T47D (cell line): Measurements from ENCODE around the gene F12.

Source experiments
- DNase-seq, 2 experiments: peaks; one replicate each; pipeline versions ENCODE4 v3.0.0 to v3.0.0-alpha.2; 2011 to 2012; ENCODE audit warnings: low read depth in 1 of 2, low spot score in 1 of 2
- JUND ChIP-seq: IDR thresholded peaks from 2 replicates; pipeline ENCODE4 v1.6.1; 2012; ENCODE audit warnings: low read depth
- in situ Hi-C: cut with HindIII; loops from 2 replicates; pipeline ENCODE4 v1.10.0; 2016; ENCODE audit warnings: low sequenced_read_pairs, low pct_unique_long_range_greater_than_20kb

The F12 gene

DNA sequence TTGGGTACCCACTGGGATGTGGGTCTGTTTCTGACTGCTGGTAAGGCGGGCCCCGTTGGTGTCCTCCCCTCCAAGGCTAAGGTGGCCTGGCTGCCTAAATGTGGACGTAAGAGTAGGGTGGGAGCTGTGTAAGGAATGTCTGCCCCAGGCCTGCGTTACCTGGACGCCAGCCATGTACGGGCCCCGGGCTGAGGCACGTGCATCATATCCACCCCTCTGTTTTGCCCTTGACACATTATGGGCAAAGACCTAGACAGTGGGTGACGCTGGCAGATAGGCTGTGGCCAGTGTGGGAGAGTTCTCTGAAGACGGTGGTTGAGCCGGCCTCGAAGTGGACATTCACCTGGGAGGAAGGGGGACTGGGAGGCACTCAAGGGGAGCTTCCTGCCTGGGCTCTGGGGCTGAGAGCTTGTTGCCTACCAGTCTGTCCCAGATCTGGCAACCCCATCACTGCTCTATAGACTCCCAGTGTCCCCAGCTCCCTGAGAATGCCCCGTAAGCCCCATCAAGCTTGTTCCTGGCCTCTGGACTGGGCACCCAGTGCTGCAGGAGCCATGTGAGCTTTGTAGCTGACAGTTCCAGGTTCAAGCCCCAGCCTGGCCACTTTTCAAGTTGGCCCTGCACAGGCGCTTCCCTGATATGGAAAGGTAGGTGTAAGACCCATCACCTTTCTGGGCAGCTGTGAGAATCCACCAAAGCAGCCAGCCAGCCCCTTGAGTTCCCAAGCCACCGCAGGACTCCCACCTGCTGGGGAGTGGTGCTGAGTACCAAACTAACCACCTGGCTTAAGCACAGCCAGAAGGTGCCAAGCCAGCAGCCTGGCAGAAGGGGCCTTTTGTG lies 34.0 kb upstream of the F12 start:
- no peak for DNase-seq
- TF ChIP-seq JUND = no peak
- in situ Hi-C loops = no loop called here

DNA sequence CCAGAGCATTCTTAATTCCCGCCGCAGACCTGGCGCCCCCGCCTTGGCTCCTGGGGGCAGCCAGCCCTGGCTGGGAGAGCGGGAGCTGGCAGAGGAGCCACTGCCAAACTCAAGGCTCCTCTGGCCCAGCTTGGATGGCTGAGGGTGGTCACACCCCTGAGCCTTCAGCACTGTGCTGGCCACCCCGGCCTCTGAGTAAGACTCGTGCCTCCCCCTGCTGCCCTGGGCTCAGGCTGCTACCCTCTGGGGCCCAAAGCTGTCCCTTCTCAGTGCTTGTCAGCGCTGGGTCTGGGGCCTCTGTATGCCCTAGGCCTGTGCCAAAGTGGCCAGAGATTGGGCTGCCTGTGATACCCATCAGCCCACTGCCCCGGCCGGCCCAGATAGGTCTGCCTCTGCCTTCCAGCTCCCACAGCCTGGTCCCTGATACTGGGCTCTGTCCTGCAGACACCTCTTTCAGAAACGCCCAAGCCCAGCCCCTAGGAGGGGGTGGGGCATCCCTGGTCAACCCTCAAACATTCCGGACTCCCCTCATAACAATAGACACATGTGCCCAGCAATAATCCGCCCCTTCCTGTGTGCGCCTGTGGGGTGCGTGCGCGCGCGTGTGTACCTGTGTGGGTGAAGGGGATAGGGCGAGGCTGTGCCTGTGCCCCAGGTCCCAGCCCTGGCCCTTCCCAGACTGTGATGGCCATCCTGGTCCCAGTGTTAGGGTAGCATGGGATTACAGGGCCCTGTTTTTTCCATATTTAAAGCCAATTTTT lies 32.9 kb upstream of the F12 start:
- TF ChIP-seq JUND = no peak
- DNase-seq = no peak
- in situ Hi-C loops = no loop called here

DNA sequence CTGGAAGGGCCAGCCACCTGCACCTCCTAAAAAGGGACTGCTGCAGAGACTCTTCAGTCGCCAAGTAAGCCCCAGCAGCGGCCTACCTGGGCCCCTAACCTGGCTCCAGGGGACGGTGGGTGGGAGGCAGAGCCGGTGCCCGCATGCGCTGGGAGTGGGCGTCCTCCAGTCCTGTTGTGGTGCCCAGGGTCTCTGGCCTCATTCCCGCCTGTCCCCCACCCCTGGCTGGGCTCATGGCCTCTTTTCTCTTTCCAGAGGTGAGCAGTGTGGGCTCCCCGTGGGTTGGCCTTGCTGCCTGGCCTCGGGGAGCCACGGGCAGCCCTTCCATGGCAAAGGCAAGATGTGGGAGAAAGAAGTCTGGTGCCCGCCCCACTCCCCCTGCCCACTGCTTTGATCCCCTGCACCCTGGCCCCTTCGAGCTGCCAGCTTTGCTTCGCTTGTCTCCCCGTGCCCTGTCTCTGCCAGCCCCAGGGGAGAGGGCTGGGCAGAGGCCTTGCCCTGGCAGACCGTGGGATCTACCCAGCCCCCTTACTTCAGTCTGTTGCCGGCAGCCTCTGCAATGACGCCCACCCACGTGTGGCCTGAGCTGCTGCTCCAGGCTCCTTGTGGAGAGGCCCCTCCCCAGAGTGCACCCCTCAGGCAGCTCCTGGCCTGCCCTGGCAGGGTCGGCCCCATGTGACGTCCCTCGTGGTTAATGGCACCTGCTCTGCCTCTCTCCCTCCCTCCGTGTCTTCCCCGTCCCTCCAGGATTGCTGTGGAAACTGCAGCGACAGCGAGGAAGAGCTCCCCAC lies 31.8 kb upstream of the F12 start:
- TF ChIP-seq JUND = no peak
- in situ Hi-C loops = no loop called here
- DNase-seq = no peak

DNA sequence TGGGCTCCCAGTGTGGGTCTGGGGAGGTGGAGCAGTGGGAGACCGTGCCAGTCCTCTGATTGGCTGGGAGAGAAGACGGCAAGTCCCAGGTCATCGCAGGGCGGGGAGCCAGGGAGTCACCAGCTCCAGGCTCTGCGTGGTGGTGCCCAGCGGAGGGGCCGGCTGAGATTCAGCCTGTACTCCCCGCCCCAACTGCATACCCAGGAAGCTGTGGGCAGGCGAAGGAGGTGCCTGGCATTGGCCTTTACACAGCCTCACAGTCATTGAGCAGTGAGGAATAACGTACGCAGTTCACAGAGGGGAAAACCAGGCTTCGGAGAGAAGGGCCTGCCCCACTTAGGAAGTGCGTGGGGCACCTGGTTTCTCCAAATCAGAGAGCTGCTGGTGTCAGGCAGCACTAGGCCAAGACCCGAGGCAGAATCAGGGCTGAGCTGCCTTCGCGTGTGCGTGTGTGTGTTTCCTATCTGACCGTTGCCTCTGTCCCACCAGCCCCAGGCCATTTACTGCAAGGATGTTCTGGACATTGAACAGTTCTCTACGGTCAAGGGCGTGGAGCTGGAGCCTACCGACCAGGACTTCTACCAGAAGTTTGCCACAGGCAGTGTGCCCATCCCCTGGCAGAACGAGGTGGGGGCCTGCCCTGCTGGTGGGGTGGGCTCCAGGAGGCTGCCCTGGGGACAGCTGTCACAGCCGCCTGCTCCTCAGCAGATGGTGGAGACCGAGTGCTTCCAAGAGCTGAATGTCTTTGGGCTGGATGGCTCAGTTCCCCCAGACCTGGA lies 31.0 kb upstream of the F12 start:
- no peak for TF ChIP-seq JUND
- in situ Hi-C loops = no loop called here
- DNase-seq = no peak

DNA sequence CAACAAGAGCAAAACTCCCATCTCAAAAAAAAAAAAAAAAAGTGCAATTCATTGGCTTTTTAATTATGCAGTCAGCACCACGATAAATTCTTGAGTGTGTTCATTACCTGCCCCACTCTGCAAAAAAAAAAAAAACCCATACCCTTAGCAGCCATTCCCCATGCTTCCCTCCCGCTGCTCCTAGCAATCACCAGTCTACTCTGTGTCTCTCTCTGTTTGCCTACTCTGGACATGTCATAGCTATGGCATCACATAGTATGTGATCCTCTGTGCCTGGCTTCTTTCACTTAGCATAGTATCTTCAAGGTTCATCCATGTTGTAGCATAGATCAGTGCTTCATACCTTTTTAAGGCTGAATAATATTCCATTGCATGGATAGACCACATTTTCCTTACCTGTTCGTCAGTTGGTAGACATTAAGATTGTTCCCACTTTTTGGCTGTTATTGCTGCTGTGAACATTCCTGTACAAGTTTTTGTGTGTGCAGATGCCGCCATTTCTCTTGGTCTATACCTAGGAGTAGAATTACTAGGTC lies 30.2 kb upstream of the F12 start:
- in situ Hi-C loops = no loop called here
- no peak for TF ChIP-seq JUND
- no peak for DNase-seq

DNA sequence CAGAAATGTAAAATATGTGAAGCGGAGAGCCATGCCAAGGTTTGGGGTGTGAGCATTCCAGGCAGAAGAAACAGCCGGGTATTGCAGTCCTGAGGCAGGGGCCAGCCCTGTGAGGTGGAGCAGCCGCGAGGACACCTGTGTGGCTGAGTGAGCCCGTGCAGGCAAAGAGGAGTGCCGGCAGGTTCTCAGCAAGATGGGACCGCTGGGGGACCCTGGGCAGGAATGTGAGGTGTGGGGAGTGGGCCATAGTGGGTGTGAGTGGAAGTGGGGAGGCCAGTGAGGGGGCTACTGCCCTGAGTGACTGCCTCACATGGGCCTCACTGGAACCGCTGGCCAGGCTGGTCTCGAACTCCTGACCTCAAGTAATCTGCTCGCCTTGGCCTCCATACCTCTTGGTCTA lies 29.1 kb upstream of the F12 start:
- in situ Hi-C loops = no loop called here
- TF ChIP-seq JUND = no peak
- no peak for DNase-seq

DNA sequence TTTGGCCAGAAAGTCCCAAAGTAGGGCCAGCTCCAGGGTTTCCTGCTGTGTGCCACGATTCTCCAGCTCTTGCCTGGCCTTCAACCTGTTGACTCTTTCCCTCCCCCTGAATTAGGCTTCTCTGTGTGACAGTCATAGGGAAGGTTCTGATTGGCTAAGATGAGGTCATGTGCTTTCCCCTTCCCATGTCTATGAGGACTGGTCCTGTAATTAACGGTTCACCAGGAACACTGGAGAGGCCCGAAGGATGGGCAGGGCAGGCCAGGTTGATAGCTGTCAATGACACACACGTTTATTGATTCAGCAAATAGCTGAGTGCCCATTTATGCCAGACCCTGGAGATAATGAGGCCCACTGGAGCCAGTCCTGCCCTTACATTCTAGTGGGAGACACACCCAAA lies 28.3 kb upstream of the F12 start:
- no peak for TF ChIP-seq JUND
- in situ Hi-C loops = no loop called here
- DNase-seq = no peak

DNA sequence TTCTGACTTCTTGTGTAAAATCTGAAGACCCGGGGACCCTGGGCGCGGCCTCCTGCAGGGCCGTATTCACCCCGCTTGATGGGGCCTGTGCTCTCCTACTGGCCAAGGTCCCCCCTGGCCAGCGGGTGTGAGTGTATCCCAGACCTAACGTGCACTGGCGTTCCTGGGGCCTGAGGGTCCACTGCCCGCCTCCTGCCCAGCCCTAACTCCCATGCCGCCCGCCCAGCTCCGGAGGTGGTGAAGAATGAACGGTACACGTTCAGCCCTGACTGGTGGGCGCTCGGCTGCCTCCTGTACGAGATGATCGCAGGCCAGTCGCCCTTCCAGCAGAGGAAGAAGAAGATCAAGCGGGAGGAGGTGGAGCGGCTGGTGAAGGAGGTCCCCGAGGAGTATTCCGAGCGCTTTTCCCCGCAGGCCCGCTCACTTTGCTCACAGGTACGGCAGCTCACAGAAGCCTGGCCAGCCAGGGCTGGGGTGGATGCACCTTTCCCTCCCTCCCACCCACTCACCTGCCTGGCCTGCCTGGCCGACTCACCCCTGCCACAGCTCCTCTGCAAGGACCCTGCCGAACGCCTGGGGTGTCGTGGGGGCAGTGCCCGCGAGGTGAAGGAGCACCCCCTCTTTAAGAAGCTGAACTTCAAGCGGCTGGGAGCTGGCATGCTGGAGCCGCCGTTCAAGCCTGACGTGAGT lies 26.6 kb upstream of the F12 start:
- in situ Hi-C loops = no loop called here
- no peak for TF ChIP-seq JUND

DNA sequence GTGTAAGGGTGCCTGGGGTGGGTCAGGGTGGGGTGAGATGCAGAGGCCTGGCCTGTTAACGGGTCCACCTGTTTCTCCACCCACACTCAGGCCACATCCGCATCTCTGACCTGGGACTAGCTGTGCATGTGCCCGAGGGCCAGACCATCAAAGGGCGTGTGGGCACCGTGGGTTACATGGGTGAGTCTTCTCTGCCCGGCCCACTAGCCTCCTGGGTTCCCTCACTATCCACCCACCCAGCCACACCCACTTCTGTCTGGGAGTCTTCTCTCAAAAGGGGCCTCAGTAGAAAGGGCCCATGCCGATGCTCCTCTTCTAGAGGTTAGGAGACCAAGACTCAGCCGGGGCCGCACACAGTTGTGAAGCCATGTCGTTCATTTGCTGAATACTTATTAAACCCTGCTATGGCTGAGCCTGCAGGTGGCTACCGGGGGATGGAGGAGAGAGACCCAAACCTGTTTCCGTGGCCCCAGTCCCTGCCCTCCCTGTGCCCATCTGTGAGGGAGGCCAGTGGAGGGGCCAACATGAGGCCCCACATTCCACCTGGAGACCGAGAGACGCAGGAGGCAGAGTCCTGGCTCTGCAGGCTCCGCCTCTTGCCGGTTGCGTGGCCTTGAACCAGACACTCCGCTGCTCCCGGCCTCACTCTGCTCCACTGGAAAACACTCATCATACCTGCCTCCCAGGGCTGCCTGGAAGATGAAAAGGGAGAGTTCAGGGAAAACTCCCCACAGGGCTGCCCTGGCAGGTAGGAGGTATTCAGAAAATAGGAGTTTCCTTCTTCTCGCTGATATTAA lies 25.8 kb upstream of the F12 start:
- DNase-seq = no peak
- in situ Hi-C loops = no loop called here
- no peak for TF ChIP-seq JUND

More for the DNA sequence above, 26.6 kb upstream of the F12 start:
- no peak for DNase-seq

DNA sequence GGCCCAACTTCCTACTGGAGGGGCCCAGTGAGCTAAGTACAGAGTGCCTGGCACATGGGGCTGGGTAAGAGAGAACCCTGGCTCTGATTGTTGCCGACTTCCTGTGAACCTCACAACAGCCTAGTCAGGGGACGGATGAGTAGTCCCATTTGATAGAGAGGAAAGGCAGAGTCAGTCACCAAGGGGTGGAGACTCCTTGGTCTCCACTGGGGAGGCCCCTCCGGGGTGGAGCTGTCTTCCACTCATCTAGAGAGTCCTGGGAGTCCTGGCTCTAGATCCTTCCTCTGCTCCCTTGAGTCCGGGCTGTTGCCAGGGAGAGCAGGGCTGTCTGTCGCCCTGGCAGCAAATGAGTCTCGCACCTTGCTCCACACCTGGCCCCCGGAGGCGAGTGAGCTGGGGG lies 25.1 kb upstream of the F12 start:
- DNase-seq = no peak
- TF ChIP-seq JUND = no peak
- in situ Hi-C loops = no loop called here

DNA sequence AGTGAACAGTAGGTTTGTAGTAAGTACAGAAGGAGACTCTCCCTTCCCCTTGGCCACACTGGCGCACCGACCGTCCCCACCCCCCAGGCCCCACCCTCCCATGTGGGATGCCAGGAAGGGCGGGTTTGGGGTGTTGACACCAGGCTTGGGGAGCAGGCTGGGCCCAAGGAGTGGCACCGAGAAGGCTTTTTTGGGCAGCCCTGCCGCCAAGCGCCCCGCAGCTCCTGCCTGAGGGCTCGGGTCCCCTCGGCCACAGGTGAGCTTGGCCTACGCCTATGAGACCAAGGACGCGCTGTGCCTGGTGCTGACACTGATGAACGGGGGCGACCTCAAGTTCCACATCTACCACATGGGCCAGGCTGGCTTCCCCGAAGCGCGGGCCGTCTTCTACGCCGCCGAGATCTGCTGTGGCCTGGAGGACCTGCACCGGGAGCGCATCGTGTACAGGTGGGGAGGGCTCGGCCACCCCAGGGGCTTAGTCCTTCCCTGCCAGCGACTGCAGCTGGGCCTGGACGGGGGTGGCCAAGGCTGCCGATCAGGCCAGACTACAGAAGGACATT lies 24.4 kb upstream of the F12 start:
- in situ Hi-C loops = no loop called here
- no peak for TF ChIP-seq JUND
- DNase-seq = no peak
